DMS 273 (cell line): ENCODE data around the gene USP9X.
"Not testable (repeated sequence)": the region's sequence is repeated elsewhere in the genome, so short reads cannot be mapped to it uniquely, and the experiment has no call there.

ENCODE experiments used
- DNase-seq: peaks from one replicate; lab custom pipeline; 2025; ENCODE audit not compliant: unreplicated experiment; lab: John Stamatoyannopoulos, UW

USP9X gene

GRCh38 chrX:41184312-41184711, 99.1 kb downstream of the USP9X start:
- DNase-seq = no peak

- not testable (repeated sequence) for DNase-seq
These were observed 101.7 kb downstream of the USP9X start for GRCh38 chrX:41186946-41187345.

GRCh38 chrX:41189156-41189555, 103.9 kb downstream of the USP9X start:
- DNase-seq = no peak

GRCh38 chrX:41192880-41193279, 107.6 kb downstream of the USP9X start:
- DNase-seq = no peak

- no peak for DNase-seq
These were observed 113.2 kb downstream of the USP9X start for GRCh38 chrX:41198410-41198809.

- no peak for DNase-seq
These were observed 115.5 kb downstream of the USP9X start for GRCh38 chrX:41200785-41201184.

GRCh38 chrX:41209853-41210252, 124.6 kb downstream of the USP9X start:
- DNase-seq = no peak

- no peak for DNase-seq
These were observed 139.4 kb downstream of the USP9X start for GRCh38 chrX:41224605-41225004.

GRCh38 chrX:41233988-41234387, 148.7 kb downstream of the USP9X start:
- DNase-seq = no peak

- DNase-seq = not testable (repeated sequence)
These were observed 149.2 kb downstream of the USP9X start for GRCh38 chrX:41234471-41234870.

- no peak for DNase-seq
These were observed 149.7 kb downstream of the USP9X start for GRCh38 chrX:41234962-41235361.

- DNase-seq = peak; percentile 18
These were observed 151.4 kb downstream of the USP9X start for GRCh38 chrX:41236629-41237028.

- no peak for DNase-seq
These were observed 155.3 kb downstream of the USP9X start for GRCh38 chrX:41240509-41240908.

- DNase-seq = no peak
These were observed 156.7 kb downstream of the USP9X start for GRCh38 chrX:41241962-41242361.

GRCh38 chrX:41245641-41246040, 160.4 kb downstream of the USP9X start:
- no peak for DNase-seq

- no peak for DNase-seq
These were observed 165.6 kb downstream of the USP9X start for GRCh38 chrX:41250867-41251266.

GRCh38 chrX:41257801-41258200, 172.6 kb downstream of the USP9X start:
- DNase-seq = no peak

- DNase-seq = no peak
These were observed 173.0 kb downstream of the USP9X start for GRCh38 chrX:41258226-41258625.

- no peak for DNase-seq
These were observed 173.6 kb downstream of the USP9X start for GRCh38 chrX:41258871-41259270.

- DNase-seq = peak; percentile 97
These were observed 174.3 kb downstream of the USP9X start for GRCh38 chrX:41259516-41259915.

- DNase-seq = peak; percentile 28
These were observed 180.4 kb downstream of the USP9X start for GRCh38 chrX:41265615-41266014.

- DNase-seq = no peak
These were observed 188.4 kb downstream of the USP9X start for GRCh38 chrX:41273638-41274037.

- DNase-seq = peak; percentile 80
These were observed 190.7 kb downstream of the USP9X start for GRCh38 chrX:41275661-41276609.
